Smooth muscle cell (in vitro differentiated cells): Measurements from ENCODE around the gene DVL3. TPM values are rescaled to one million over a fixed set of nuclear protein-coding genes. Genes with fewer than 3 reads are reported as not detected.

ENCODE experiments used
- DNase-seq: peaks from one replicate; lab custom pipeline; 2025; ENCODE audit not compliant: unreplicated experiment; lab: John Stamatoyannopoulos, UW
- H2AFZ ChIP-seq: fragments of 200-600 bp; sonication (generic); 2 replicates; pipeline ENCODE4 v1.6.0; 2016; ENCODE audit warnings: antibody characterized with exemption, low read depth, mild to moderate bottlenecking
- H3F3A ChIP-seq: fragments of 200-600 bp; sonication (generic); 2 replicates; pipeline ENCODE4 v1.6.0; 2017; ENCODE audit warnings: antibody characterized with exemption, low read depth
- H3K27ac ChIP-seq: fragments of 200-600 bp; sonication (generic); 2 replicates; pipeline ENCODE4 v1.5.1; 2016; ENCODE audit warnings: low read depth, mild to moderate bottlenecking
- H3K27me3 ChIP-seq: fragments of 200-600 bp; sonication (generic); 2 replicates; pipeline ENCODE4 v1.6.1; 2016; ENCODE audit warnings: low read depth, mild to moderate bottlenecking
- H3K36me3 ChIP-seq: fragments of 200-600 bp; sonication (generic); 2 replicates; pipeline ENCODE4 v1.5.1; 2016; ENCODE audit warnings: low read depth
- H3K4me1 ChIP-seq: fragments of 200-600 bp; sonication (generic); 2 replicates; pipeline ENCODE4 v1.5.1; 2016; ENCODE audit warnings: low read depth
- H3K4me2 ChIP-seq: fragments of 200-600 bp; sonication (generic); 2 replicates; pipeline ENCODE4 v1.6.0; 2016; ENCODE audit warnings: mild to moderate bottlenecking
- H3K4me3 ChIP-seq: fragments of 200-600 bp; sonication (generic); 2 replicates; pipeline ENCODE4 v1.5.1; 2016; ENCODE audit warnings: mild to moderate bottlenecking
- H3K79me2 ChIP-seq: fragments of 200-600 bp; sonication (generic); 2 replicates; pipeline ENCODE4 v1.6.0; 2016; ENCODE audit warnings: low read depth, mild to moderate bottlenecking
- H3K9ac ChIP-seq: fragments of 200-600 bp; sonication (generic); 2 replicates; pipeline ENCODE4 v1.6.0; 2016; ENCODE audit warnings: low read depth
- H3K9me3 ChIP-seq: fragments of 200-600 bp; sonication (generic); replicated peaks from 2 replicates; pipeline ENCODE4 v1.5.1; 2016; ENCODE audit warnings: low read depth
- H4K20me1 ChIP-seq: fragments of 200-600 bp; sonication (generic); 2 replicates; pipeline ENCODE4 v1.6.0; 2016; ENCODE audit warnings: low read depth
- CTCF ChIP-seq: fragments of 200-600 bp; sonication (generic); IDR thresholded peaks from 2 replicates; pipeline ENCODE4 v1.5.1; 2017; ENCODE audit warnings: borderline replicate concordance, mild to moderate bottlenecking, antibody characterized with exemption; ENCODE audit not compliant: insufficient read depth, poor library complexity, severe bottlenecking
- WGBS: methylation state at CpG from one replicate; pipeline ENCODE4 v1.1.7; 2016; ENCODE audit warnings: low lambda C conversion rate; 5-methylcytosine and 5-hydroxymethylcytosine counted together
- polyA plus RNA-seq: library from polyadenylated mRNA; unstranded; fragments of >200 nt; fragmentation: Nextera tagmentation; extraction: Ambion mirVana; gene quantifications from 2 replicates; pipeline ENCODE4 v1.2.1, GENCODE V29; 2016
- total RNA-seq: library from RNA; depleted of rRNA; stranded (reverse); fragments of >200 nt; gene quantifications from 2 replicates; pipeline ENCODE4 v1.2.3, GENCODE V29; 2014

Gene DVL3
- total and polyA plus RNA-seq, 2 experiments from 2014 or later = 42.5 to 87.7 TPM

DNA sequence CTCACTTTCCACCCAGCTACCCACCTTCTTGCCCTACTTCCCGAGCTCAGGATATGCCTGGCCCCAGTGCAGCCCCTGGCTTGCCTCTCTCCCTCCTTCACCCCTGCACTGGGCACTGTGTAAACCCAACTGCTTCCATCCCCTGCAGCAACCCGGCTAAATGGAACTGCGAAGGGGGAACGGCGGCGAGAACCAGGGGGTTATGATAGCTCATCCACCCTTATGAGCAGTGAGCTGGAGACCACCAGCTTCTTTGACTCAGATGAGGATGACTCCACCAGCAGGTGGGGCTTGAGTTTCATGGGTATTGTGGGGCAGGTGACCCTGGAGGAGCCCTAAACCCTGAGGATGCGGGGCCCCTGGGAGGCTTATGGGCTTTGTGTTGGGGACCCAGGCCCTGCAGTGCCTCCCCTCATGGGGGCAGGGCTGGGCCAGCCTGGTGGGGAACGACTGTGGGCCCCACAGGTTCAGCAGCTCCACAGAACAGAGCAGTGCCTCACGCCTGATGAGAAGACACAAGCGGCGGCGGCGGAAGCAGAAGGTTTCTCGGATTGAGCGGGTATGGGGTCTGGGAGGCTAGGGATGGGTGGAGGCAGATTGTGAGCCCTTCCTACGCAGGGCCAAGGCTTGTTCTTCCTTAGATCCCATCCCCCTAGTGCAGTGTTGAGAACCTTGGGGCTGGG lies 9.6 kb downstream of the DVL3 start:
- no peak for TF ChIP-seq CTCF
- Histone ChIP-seq H3K79me2 (peaks cover 47% of the 10 kb centered on the region), H3K4me2 (no peak overlapping the region), H3K27ac (no peak overlapping the region), H3F3A (peaks cover 13% of the 10 kb centered on the region), H3K9ac (no peak overlapping the region), H3K36me3 (no peaks in the 10 kb centered on the region), H3K9me3 (no peaks in the 10 kb centered on the region), H3K4me1 (no peaks in the 10 kb centered on the region), H3K27me3 (no peaks in the 10 kb centered on the region), H4K20me1 (peaks cover 68% of the 10 kb centered on the region), H3K4me3 (no peak overlapping the region), H2AFZ (no peak overlapping the region)
- WGBS = 97% methylated on average over 16 of the region's 16 CpGs
- no peak for DNase-seq

DNA sequence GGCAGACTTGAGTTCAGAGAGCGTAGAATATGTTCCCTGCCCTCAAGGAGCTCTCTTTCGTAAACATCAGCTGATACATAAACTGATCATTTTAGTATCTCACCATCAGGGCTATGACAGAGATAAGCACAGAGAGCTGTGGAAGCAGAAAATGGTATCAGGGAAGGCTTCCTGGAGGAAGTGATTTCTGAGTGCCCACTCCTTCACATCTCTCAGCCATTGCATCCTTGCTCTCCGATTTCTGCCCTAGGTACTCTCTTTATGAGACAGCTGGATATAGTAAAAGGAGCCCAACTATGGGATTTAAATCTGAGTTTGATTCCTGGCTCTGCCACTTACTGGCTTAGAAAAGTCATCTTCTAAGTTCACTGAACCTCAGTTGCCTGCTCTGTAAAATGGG lies 10.4 kb downstream of the DVL3 start:
- Histone ChIP-seq H4K20me1 (peaks cover 61% of the 10 kb centered on the region), H3F3A (peaks cover 13% of the 10 kb centered on the region), H2AFZ (no peak overlapping the region), H3K27me3 (no peaks in the 10 kb centered on the region), H3K27ac (no peak overlapping the region), H3K4me1 (no peaks in the 10 kb centered on the region), H3K4me3 (no peak overlapping the region), H3K79me2 (peaks cover 40% of the 10 kb centered on the region), H3K36me3 (no peaks in the 10 kb centered on the region), H3K9ac (no peak overlapping the region), H3K9me3 (no peaks in the 10 kb centered on the region), H3K4me2 (no peak overlapping the region)
- WGBS = 98% methylated on average over 3 of the region's 3 CpGs
- DNase-seq = no peak
- no peak for TF ChIP-seq CTCF

- peaks cover 14% of the 10 kb centered on the region for H3F3A ChIP-seq
- no peak overlapping the region for H3K27ac ChIP-seq
- H2AFZ ChIP-seq = no peak overlapping the region
- no peak overlapping the region for H3K9ac ChIP-seq
- no peaks in the 10 kb centered on the region for H3K9me3 ChIP-seq
- peaks cover 56% of the 10 kb centered on the region for H4K20me1 ChIP-seq
- no peak for DNase-seq
- TF ChIP-seq CTCF = no peak
- no peaks in the 10 kb centered on the region for H3K27me3 ChIP-seq
- no peaks in the 10 kb centered on the region for H3K36me3 ChIP-seq
- no peaks in the 10 kb centered on the region for H3K4me1 ChIP-seq
- no peak overlapping the region for H3K4me3 ChIP-seq
- no peak overlapping the region for H3K4me2 ChIP-seq
- H3K79me2 ChIP-seq = peaks cover 29% of the 10 kb centered on the region
- 98% methylated on average over 6 of the region's 6 CpGs for WGBS
Observed at GRCh38 chr3:184166671-184167070, 11.5 kb downstream of the DVL3 start.

DNA sequence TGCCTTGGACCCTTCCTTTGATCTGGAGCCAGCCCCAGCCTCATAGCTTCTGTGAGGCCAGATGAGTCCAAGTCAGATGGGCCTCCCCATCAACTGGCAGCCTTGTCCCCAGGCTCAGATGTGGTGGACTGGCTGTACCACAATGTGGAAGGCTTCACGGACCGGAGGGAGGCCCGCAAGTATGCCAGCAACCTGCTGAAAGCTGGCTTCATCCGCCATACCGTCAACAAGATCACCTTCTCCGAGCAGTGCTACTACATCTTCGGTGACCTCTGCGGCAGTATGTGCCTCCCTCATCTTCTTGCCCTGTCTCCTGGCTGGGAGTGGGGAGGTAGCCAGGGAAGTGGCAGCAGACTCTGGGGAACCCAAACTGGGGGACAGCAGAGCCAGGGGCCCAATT lies 12.6 kb downstream of the DVL3 start:
- H3K4me1 ChIP-seq = no peaks in the 10 kb centered on the region
- peaks cover 44% of the 10 kb centered on the region for H4K20me1 ChIP-seq
- H3K9ac ChIP-seq = no peak overlapping the region
- H3K36me3 ChIP-seq = no peaks in the 10 kb centered on the region
- DNase-seq = no peak
- peaks cover 17% of the 10 kb centered on the region for H3K79me2 ChIP-seq
- no peak overlapping the region for H2AFZ ChIP-seq
- H3K27ac ChIP-seq = peak overlapping the region; percentile 82
- H3K9me3 ChIP-seq = no peaks in the 10 kb centered on the region
- H3F3A ChIP-seq = peaks cover 26% of the 10 kb centered on the region
- no peak overlapping the region for H3K4me3 ChIP-seq
- H3K4me2 ChIP-seq = no peak overlapping the region
- TF ChIP-seq CTCF = no peak
- H3K27me3 ChIP-seq = no peaks in the 10 kb centered on the region
- over 99% methylated on average over 8 of the region's 8 CpGs for WGBS
